Measurements from ENCODE around the gene MYO19. TPM values are rescaled to one million over a fixed set of nuclear protein-coding genes. Genes with fewer than 3 reads are reported as not detected.

MYO19 gene
- total and polyA plus RNA-seq, 4 donors: 8.7 to 47.2 (median 20.8) TPM

DNA sequence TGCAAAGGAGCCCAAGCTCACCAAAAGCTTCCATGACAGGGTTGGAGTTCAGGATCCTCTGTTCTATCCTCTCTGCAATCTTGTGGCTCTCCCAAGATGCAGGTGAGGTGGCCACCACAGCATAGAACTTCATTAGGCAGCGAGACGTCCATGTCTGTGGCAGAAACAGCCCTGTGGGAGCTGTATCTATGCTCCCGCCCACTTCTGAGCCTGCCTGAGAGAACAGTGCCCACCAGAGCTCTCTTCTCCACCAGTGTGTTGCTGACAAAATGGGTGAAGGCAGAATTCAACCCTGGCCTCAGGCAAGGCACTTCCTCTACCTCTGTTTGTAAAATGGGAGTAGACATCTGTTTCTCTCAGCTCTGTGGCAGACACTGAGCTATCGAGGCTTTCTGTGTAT, 18.8 kb downstream of the MYO19 start:
- H3K9me3 ChIP-seq (ENCODE audit: control insufficient read depth in 4 of 4, low read length in 3 of 4): no peaks in the 10 kb centered on the region
- H3K4me3 ChIP-seq (ENCODE audit: low read depth in 1 of 3, low read length in 3 of 3): no peak overlapping the region
- no peak for DNase-seq (ENCODE audit: low spot score)
- H3K4me1 ChIP-seq (ENCODE audit: control insufficient read depth in 4 of 4, insufficient read depth in 4 of 4, low read length in 3 of 4): no peaks in the 10 kb centered on the region
- H3K9ac ChIP-seq (ENCODE audit: low read depth in 1 of 2, low read length in 2 of 2): no peak overlapping the region
- WGBS: 91% methylated on average over 4 of the region's 4 CpGs
- peaks cover 0 to 25% (median 7%) of the 10 kb centered on the region in 4 donors for H3K36me3 ChIP-seq (ENCODE audit: control insufficient read depth in 4 of 4, insufficient read depth in 3 of 4, low read depth in 1 of 4, low read length in 3 of 4)
- TF ChIP-seq ATF3 (IDR thresholded peaks at IDR 0.05) (no peak), FOXA2 (IDR thresholded peaks at IDR 0.05) (no peak), MAX (IDR thresholded peaks at IDR 0.05) (no peak), TAF1 (conservative IDR thresholded peaks at IDR 0.05) (no peak), EGR1 (IDR thresholded peaks at IDR 0.05; ENCODE audit: low read depth in 2 of 2) (no peak), YY1 (IDR thresholded peaks at IDR 0.05) (no peak), GABPA (IDR thresholded peaks at IDR 0.05 in 1 of 2, conservative IDR thresholded peaks at IDR 0.05 in 1 of 2) (no peak), RXRA (IDR thresholded peaks at IDR 0.05) (no peak), RAD21 (IDR thresholded peaks at IDR 0.05) (no peak), NR2F2 (IDR thresholded peaks at IDR 0.05) (no peak), FOXA1 (IDR thresholded peaks at IDR 0.05) (no peak), HNF4G (IDR thresholded peaks at IDR 0.05) (no peak), JUND (IDR thresholded peaks at IDR 0.05) (no peak), ZBTB33 (IDR thresholded peaks at IDR 0.05) (no peak)
- TF ChIP-seq, protein P1, sequence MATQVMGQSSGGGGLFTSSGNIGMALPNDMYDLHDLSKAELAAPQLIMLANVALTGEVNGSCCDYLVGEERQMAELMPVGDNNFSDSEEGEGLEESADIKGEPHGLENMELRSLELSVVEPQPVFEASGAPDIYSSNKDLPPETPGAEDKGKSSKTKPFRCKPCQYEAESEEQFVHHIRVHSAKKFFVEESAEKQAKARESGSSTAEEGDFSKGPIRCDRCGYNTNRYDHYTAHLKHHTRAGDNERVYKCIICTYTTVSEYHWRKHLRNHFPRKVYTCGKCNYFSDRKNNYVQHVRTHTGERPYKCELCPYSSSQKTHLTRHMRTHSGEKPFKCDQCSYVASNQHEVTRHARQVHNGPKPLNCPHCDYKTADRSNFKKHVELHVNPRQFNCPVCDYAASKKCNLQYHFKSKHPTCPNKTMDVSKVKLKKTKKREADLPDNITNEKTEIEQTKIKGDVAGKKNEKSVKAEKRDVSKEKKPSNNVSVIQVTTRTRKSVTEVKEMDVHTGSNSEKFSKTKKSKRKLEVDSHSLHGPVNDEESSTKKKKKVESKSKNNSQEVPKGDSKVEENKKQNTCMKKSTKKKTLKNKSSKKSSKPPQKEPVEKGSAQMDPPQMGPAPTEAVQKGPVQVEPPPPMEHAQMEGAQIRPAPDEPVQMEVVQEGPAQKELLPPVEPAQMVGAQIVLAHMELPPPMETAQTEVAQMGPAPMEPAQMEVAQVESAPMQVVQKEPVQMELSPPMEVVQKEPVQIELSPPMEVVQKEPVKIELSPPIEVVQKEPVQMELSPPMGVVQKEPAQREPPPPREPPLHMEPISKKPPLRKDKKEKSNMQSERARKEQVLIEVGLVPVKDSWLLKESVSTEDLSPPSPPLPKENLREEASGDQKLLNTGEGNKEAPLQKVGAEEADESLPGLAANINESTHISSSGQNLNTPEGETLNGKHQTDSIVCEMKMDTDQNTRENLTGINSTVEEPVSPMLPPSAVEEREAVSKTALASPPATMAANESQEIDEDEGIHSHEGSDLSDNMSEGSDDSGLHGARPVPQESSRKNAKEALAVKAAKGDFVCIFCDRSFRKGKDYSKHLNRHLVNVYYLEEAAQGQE (IDR thresholded peaks at IDR 0.05): no peak
- TF ChIP-seq, protein P2, sequence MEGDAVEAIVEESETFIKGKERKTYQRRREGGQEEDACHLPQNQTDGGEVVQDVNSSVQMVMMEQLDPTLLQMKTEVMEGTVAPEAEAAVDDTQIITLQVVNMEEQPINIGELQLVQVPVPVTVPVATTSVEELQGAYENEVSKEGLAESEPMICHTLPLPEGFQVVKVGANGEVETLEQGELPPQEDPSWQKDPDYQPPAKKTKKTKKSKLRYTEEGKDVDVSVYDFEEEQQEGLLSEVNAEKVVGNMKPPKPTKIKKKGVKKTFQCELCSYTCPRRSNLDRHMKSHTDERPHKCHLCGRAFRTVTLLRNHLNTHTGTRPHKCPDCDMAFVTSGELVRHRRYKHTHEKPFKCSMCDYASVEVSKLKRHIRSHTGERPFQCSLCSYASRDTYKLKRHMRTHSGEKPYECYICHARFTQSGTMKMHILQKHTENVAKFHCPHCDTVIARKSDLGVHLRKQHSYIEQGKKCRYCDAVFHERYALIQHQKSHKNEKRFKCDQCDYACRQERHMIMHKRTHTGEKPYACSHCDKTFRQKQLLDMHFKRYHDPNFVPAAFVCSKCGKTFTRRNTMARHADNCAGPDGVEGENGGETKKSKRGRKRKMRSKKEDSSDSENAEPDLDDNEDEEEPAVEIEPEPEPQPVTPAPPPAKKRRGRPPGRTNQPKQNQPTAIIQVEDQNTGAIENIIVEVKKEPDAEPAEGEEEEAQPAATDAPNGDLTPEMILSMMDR (IDR thresholded peaks at IDR 0.05; ENCODE audit: low read depth, low read length, missing input control): no peak
- no peaks in the 10 kb centered on the region for H3K27me3 ChIP-seq (ENCODE audit: control insufficient read depth in 4 of 4, insufficient read depth in 4 of 4, low read length in 3 of 4)
- no peak overlapping the region for H3K27ac ChIP-seq (ENCODE audit: low read depth in 1 of 2, low read length in 2 of 2)

DNA sequence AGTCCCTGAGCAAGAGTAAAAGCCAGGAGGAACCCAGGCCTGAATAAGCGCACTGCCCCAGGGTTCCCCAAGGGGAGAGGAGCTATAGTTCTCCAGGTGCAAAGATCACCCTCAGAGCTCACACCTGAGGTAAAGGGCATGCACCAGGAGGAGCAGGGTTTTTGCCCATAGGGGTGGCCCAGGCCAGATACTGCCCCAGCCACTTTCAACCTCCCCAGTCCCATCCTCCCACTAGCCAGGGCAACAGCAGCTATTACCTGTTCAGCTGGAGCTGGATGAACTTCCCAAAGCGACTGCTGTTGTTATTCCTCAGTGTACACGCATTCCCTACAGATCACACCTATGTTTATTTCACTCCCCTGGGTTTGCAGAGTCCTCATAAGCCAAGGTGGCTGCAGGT, 19.8 kb downstream of the MYO19 start:
- H3K9me3 ChIP-seq (ENCODE audit: control insufficient read depth in 4 of 4, low read length in 3 of 4): no peaks in the 10 kb centered on the region
- H3K4me1 ChIP-seq (ENCODE audit: control insufficient read depth in 4 of 4, insufficient read depth in 4 of 4, low read length in 3 of 4): no peaks in the 10 kb centered on the region
- peaks cover 0 to 30% (median 8%) of the 10 kb centered on the region in 4 donors for H3K36me3 ChIP-seq (ENCODE audit: control insufficient read depth in 4 of 4, insufficient read depth in 3 of 4, low read depth in 1 of 4, low read length in 3 of 4)
- no peak overlapping the region for H3K27ac ChIP-seq (ENCODE audit: low read depth in 1 of 2, low read length in 2 of 2)
- H3K9ac ChIP-seq (ENCODE audit: low read depth in 1 of 2, low read length in 2 of 2): no peak overlapping the region
- no peak overlapping the region for H3K4me3 ChIP-seq (ENCODE audit: low read depth in 1 of 3, low read length in 3 of 3)
- WGBS: 97% methylated on average over 3 of the region's 3 CpGs
- H3K27me3 ChIP-seq (ENCODE audit: control insufficient read depth in 4 of 4, insufficient read depth in 4 of 4, low read length in 3 of 4): no peaks in the 10 kb centered on the region
- DNase-seq (ENCODE audit: low spot score): no peak
- TF ChIP-seq, protein P1 (IDR thresholded peaks at IDR 0.05): no peak
- TF ChIP-seq NR2F2 (IDR thresholded peaks at IDR 0.05): no peak
- TF ChIP-seq, protein P2 (IDR thresholded peaks at IDR 0.05; ENCODE audit: low read depth, low read length, missing input control): no peak
- no peak for TF ChIP-seq YY1 (IDR thresholded peaks at IDR 0.05)
- no peak for TF ChIP-seq ATF3 (IDR thresholded peaks at IDR 0.05)
- no peak for TF ChIP-seq TAF1 (conservative IDR thresholded peaks at IDR 0.05)
- no peak for TF ChIP-seq EGR1 (IDR thresholded peaks at IDR 0.05; ENCODE audit: low read depth in 2 of 2)
- TF ChIP-seq HNF4A (conservative IDR thresholded peaks at IDR 0.05): no peak
- TF ChIP-seq MAX (IDR thresholded peaks at IDR 0.05): no peak
